Activated T-cell treated with anti-CD3 and anti-CD28 coated beads, Interleukin-2, amount 50 U/mL, for 72 hours (primary cell): ENCODE results near the gene MAP7. TPM values are rescaled to one million over a fixed set of nuclear protein-coding genes. Genes with fewer than 3 reads are reported as not detected.

ENCODE experiments used
- ATAC-seq, 2 donors: fragments of 150-1000 bp; cut with Tn5 transposase; replicated peaks in 1 of 2; 2 replicates each; pipeline ENCODE4 v1.10.0; 2021; ENCODE audit warnings: moderate library complexity in 2 of 2, mild to moderate bottlenecking in 1 of 2
- DNase-seq, 2 donors: peaks; one replicate each; pipeline ENCODE4 v3.0.0; 2021 to 2022; ENCODE audit warnings: mixed read lengths in 1 of 2
- H3K27ac Mint-ChIP-seq: one replicate; pipeline ENCODE4 v1.8.0; 2022; ENCODE audit warnings: mild to moderate bottlenecking, moderate library complexity, mixed read lengths
- H3K27me3 Mint-ChIP-seq: one replicate; pipeline ENCODE4 v1.8.0; 2022; ENCODE audit warnings: low read depth, mixed read lengths
- H3K36me3 Mint-ChIP-seq, 2 donors: one replicate each; pipeline ENCODE4 v1.8.0; 2022; ENCODE audit warnings: mixed read lengths in 2 of 2, mild to moderate bottlenecking in 1 of 2; ENCODE audit not compliant: insufficient read depth in 2 of 2
- H3K4me1 Mint-ChIP-seq: one replicate; pipeline ENCODE4 v1.8.0; 2022; ENCODE audit warnings: low read depth, mixed read lengths
- H3K4me3 Mint-ChIP-seq, 2 donors: one replicate each; pipeline ENCODE4 v1.8.0; 2022; ENCODE audit warnings: mild to moderate bottlenecking in 2 of 2, mixed read lengths in 2 of 2, moderate library complexity in 2 of 2
- H3K9me3 Mint-ChIP-seq, 2 donors: one replicate each; pipeline ENCODE4 v1.8.0; 2022; ENCODE audit warnings: mixed read lengths in 2 of 2
- total RNA-seq, 2 donors: library from RNA; stranded (reverse); gene quantifications; one replicate each; pipeline ENCODE4 v1.2.3, GENCODE V29; 2022

The MAP7 gene
- total RNA-seq, 2 donors from 2014 or later: 1.3 to 1.4 TPM

DNA sequence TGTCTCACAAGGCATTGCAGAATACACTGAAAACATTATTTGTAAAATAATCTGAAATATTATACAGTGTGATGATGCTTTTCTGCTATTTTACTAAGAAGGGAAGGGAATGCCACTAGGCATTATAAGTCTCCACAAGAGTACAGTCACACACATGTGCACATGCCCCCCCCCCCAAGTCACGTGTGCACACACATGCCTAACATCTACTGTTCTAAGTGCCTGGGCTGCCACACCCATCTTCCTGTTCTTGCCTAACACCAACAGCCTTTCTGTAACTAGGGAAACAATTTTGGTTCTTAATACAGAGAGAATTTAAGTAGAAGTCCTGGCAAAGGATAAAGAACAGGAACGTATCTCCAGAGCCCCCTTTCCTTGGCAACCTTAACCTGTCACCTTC lies 202.4 kb downstream of the MAP7 start:
- no peak overlapping the region for H3K4me3 Mint-ChIP-seq
- DNase-seq: no peak
- no peaks in the 10 kb centered on the region for H3K4me1 Mint-ChIP-seq
- ATAC-seq: no peak
- H3K9me3 Mint-ChIP-seq: no peaks in the 10 kb centered on the region
- H3K27me3 Mint-ChIP-seq: no peaks in the 10 kb centered on the region
- no peaks in the 10 kb centered on the region for H3K36me3 Mint-ChIP-seq
- H3K27ac Mint-ChIP-seq: no peak overlapping the region

DNA sequence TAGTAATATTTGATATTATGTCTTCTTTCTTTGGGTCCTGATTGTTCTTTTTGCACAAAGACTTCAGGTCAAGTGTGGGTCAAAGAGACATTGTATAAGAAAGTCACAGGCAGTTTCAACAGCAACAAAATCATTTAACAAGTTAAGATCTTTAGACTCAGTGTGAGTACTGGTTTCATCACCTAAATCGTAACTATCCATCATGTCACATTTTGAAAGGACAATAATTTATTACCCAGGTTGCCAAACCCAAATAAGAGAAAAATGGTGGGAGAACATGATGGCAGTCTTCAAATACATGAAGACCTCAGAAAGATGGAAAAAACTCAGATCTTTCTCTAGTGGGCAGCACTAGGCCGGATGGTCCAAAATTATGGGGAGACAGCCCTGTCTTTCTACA lies 205.1 kb downstream of the MAP7 start:
- H3K4me3 Mint-ChIP-seq: no peak overlapping the region
- no peaks in the 10 kb centered on the region for H3K36me3 Mint-ChIP-seq
- H3K4me1 Mint-ChIP-seq: no peaks in the 10 kb centered on the region
- ATAC-seq: no peak
- H3K27me3 Mint-ChIP-seq: no peaks in the 10 kb centered on the region
- no peak for DNase-seq
- no peaks in the 10 kb centered on the region for H3K9me3 Mint-ChIP-seq
- H3K27ac Mint-ChIP-seq: no peak overlapping the region

- Mint-ChIP-seq H3K27me3 (no peaks in the 10 kb centered on the region), H3K36me3 (no peaks in the 10 kb centered on the region), H3K4me1 (no peaks in the 10 kb centered on the region), H3K9me3 (no peaks in the 10 kb centered on the region), H3K27ac (no peak overlapping the region), H3K4me3 (no peak overlapping the region)
- ATAC-seq (no peak), DNase-seq (no peak)
Observed at GRCh38 chr6:136344420-136344819, 205.8 kb downstream of the MAP7 start.

- Mint-ChIP-seq H3K36me3 (no peaks in the 10 kb centered on the region), H3K4me3 (no peak overlapping the region), H3K27me3 (no peaks in the 10 kb centered on the region), H3K4me1 (no peaks in the 10 kb centered on the region), H3K27ac (no peak overlapping the region), H3K9me3 (no peaks in the 10 kb centered on the region)
- no peak for ATAC-seq
- no peak for DNase-seq
Observed at GRCh38 chr6:136343700-136344099, 206.5 kb downstream of the MAP7 start.

- no peaks in the 10 kb centered on the region for H3K4me1 Mint-ChIP-seq
- H3K36me3 Mint-ChIP-seq: no peaks in the 10 kb centered on the region
- no peak overlapping the region for H3K27ac Mint-ChIP-seq
- ATAC-seq: no peak
- H3K27me3 Mint-ChIP-seq: no peaks in the 10 kb centered on the region
- no peak overlapping the region for H3K4me3 Mint-ChIP-seq
- H3K9me3 Mint-ChIP-seq: no peaks in the 10 kb centered on the region
- DNase-seq: no peak
Observed at GRCh38 chr6:136343275-136343674, 206.9 kb downstream of the MAP7 start.

DNA sequence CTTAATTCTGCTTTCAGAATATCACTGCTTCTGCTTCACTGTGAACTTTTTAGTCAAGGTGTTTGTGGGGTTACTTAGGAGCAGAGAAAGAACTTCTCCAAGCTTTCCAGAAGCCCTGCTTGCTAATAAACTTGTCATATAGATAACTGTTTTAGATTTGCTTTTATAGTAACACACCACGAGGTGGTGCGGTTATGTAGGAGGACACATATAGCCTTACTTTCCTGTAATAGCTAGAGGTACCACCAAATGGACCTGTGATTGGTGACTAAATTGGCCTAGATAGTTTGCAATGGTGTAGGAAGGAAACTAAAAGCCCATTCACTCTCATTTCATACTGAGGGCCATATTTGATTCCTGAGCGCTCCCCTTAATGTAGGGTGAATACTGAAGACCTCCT lies 208.3 kb downstream of the MAP7 start:
- Mint-ChIP-seq H3K27me3 (no peaks in the 10 kb centered on the region), H3K4me3 (no peak overlapping the region), H3K9me3 (no peaks in the 10 kb centered on the region), H3K27ac (no peak overlapping the region), H3K36me3 (no peaks in the 10 kb centered on the region), H3K4me1 (no peaks in the 10 kb centered on the region)
- ATAC-seq (no peak), DNase-seq (no peak)

DNA sequence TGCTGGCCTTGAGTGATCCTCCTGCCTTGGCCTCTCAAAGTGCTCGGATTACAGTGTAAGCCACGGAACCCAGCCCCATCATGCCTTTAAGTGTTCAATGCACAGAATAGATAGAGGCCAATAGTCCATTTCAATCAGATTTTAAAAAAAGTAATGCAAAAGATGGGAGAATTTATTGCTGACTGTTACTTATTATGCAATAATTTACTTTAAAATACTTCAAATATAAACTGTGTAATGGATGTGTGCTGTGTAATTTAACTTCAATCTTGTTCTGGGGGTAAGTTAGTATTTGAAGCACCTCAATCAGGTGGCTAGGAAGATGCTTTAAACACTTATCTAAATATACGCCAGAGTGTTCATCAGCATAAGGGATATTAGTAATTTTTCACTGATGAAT lies 208.9 kb downstream of the MAP7 start:
- H3K27me3 Mint-ChIP-seq: no peaks in the 10 kb centered on the region
- no peak overlapping the region for H3K4me3 Mint-ChIP-seq
- H3K36me3 Mint-ChIP-seq: no peaks in the 10 kb centered on the region
- ATAC-seq (no peak), DNase-seq (no peak)
- H3K27ac Mint-ChIP-seq: no peak overlapping the region
- no peaks in the 10 kb centered on the region for H3K9me3 Mint-ChIP-seq
- H3K4me1 Mint-ChIP-seq: no peaks in the 10 kb centered on the region

DNA sequence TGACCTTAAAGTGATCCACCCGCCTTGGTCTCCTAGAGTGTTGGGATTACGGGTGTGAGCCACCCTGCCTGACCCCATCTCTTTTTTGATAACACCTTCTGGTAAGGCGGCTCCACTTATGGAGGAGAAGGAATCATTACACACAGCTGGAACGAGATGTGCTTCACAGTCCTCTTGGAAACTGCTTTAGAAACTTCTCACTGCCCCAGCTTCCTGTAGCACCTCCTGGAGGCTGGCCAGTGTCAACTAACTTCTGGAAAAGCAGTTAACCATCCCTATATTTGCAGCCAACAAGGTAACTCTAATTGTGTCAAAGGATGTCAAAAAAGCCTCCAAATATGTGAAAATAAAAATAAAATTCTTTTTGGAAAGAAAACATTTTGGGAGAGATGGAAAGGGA lies 211.7 kb downstream of the MAP7 start:
- H3K27me3 Mint-ChIP-seq: no peaks in the 10 kb centered on the region

GRCh38 chr6:136337606-136338005 lies 212.6 kb downstream of the MAP7 start:
- Mint-ChIP-seq H3K4me1 (no peaks in the 10 kb centered on the region), H3K27ac (no peak overlapping the region), H3K36me3 (no peaks in the 10 kb centered on the region), H3K27me3 (no peaks in the 10 kb centered on the region), H3K4me3 (no peak overlapping the region), H3K9me3 (no peaks in the 10 kb centered on the region)
- ATAC-seq (no peak), DNase-seq (no peak)

More for the DNA sequence above, 211.7 kb downstream of the MAP7 start:
- H3K4me3 Mint-ChIP-seq: no peak overlapping the region
- H3K36me3 Mint-ChIP-seq: no peaks in the 10 kb centered on the region
- ATAC-seq (no peak), DNase-seq (no peak)
- H3K27ac Mint-ChIP-seq: no peak overlapping the region
- H3K9me3 Mint-ChIP-seq: no peaks in the 10 kb centered on the region
- H3K4me1 Mint-ChIP-seq: no peaks in the 10 kb centered on the region

DNA sequence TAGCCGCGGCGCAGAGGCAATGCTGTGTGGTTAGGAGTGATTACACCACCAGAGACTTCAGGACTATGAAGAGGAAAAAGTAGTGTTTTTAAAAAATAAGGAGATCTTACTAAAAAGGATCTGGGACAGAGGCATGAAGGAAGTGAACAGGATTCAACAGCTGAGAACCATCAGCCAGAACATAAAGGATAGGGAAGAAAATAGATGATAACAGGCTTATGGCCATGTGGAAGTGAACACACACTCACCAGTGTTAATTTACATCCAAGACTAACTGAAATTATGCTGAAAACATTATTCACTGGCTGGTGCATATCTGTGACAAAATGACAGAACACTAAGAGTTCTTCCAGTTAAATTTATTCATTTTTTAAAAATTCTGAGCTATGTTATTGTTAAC lies 213.1 kb downstream of the MAP7 start:
- no peaks in the 10 kb centered on the region for H3K9me3 Mint-ChIP-seq
- no peak overlapping the region for H3K4me3 Mint-ChIP-seq
- no peaks in the 10 kb centered on the region for H3K4me1 Mint-ChIP-seq
- no peak for ATAC-seq
- H3K27ac Mint-ChIP-seq: no peak overlapping the region
- DNase-seq: no peak
- H3K36me3 Mint-ChIP-seq: no peaks in the 10 kb centered on the region
- no peaks in the 10 kb centered on the region for H3K27me3 Mint-ChIP-seq

DNA sequence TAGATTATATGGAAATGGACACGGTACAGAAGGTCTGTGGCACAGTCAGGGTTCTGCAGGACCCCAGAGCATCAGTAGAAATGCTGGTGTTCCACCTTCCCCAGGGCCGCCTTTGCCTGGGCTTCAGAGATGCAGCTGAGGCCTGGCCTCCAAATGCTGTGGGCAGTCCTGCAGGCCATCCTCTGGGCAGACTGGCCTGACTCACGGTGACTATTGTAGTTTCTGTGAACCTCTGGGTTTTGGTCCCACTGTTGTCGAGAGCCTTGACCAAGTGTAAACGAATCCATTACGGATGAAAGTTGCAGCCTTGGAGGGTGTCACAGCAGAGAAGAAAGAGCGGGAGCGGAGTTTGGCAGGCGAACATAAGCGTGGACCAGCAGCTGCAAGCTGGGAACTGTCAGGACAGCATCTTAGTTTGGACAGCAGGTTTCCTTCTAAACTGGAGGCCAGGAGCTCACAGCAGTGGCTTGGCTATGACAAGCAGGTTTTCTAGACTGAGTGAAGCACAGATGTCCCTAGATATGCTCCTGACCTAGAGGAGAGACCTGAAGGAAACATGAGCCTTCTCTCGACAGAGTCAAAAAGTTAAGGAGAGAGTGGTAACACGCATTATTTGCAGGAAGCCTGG lies 214.4 kb downstream of the MAP7 start:
- Mint-ChIP-seq H3K36me3 (no peaks in the 10 kb centered on the region), H3K4me1 (no peaks in the 10 kb centered on the region), H3K4me3 (no peak overlapping the region), H3K27me3 (no peaks in the 10 kb centered on the region), H3K27ac (no peak overlapping the region), H3K9me3 (no peaks in the 10 kb centered on the region)
- ATAC-seq: no peak
- no peak for DNase-seq

DNA sequence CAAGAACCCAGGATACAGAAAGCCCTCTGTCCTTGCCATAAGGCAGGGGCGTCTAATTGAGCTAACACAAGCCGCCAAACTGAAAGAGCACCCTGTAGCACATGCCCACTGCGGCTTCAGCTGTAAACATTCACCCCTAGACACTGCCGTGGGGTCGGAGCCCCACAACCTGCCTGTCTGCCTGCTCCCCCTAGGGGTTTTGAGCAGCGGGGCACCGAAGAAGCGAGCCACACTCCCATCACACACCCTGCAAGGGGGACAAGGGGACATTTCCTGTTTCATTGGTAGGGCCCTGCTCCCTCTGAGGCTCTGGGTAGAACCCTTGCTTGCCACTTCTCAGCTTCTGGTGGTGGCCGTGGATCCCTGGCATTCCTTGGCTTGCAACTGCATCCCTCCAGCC lies 215.4 kb downstream of the MAP7 start:
- DNase-seq (peak in 1 of 2 donors; percentile 6), ATAC-seq (no peak)
- Mint-ChIP-seq H3K4me3 (no peak overlapping the region), H3K4me1 (no peaks in the 10 kb centered on the region), H3K36me3 (no peaks in the 10 kb centered on the region), H3K27me3 (no peaks in the 10 kb centered on the region), H3K9me3 (no peaks in the 10 kb centered on the region), H3K27ac (no peak overlapping the region)

DNA sequence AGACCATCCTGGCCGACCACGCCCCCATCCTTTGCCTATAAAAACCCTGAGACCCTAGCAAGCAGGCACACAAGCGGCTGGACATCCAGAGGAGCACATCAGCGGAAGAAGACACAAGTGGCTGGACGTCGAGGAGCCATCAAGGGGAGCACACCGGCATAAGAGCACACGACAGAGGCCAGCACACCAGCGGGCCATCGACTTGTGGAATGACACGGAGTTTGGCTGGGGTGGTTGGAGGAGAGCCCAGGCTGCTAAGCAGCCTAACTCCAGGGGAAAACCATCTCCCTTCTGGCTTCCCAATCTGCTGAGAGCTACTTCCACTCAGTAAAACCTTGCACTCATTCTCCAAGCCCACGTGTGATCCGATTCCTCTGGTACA lies 215.8 kb downstream of the MAP7 start:
- no peaks in the 10 kb centered on the region for H3K36me3 Mint-ChIP-seq
- H3K27me3 Mint-ChIP-seq: no peaks in the 10 kb centered on the region
- H3K27ac Mint-ChIP-seq: no peak overlapping the region
- ATAC-seq (no peak), DNase-seq (no peak)
- H3K4me3 Mint-ChIP-seq: no peak overlapping the region
- no peaks in the 10 kb centered on the region for H3K9me3 Mint-ChIP-seq
- no peaks in the 10 kb centered on the region for H3K4me1 Mint-ChIP-seq

GRCh38 chr6:136333824-136334464 lies 216.3 kb downstream of the MAP7 start:
- Mint-ChIP-seq H3K36me3 (no peaks in the 10 kb centered on the region), H3K4me1 (no peaks in the 10 kb centered on the region), H3K9me3 (no peaks in the 10 kb centered on the region), H3K27ac (no peak overlapping the region), H3K4me3 (no peak overlapping the region), H3K27me3 (no peaks in the 10 kb centered on the region)
- DNase-seq (no peak), ATAC-seq (no peak)
